ENCODE measurements around the gene DNAJC22. TPM values are rescaled to one million over a fixed set of nuclear protein-coding genes. Genes with fewer than 3 reads are reported as not detected.

Gene DNAJC22
- total and polyA plus RNA-seq, 9 of the 15 experiments (the other 6 are each of a cell fraction or from before 2014, with no cell fraction given) = 0.10 to 1.2 (median 0.47) TPM

- no peak for TF ChIP-seq HOMEZ (CRISPR knock-in tag; IDR thresholded peaks at IDR 0.05)
- no peak for TF ChIP-seq NCOA2 (IDR thresholded peaks at IDR 0.05; ENCODE audit: partially characterized antibody in 2 of 2)
- no peak for TF ChIP-seq FOXP1 (CRISPR knock-in tag; IDR thresholded peaks at IDR 0.05)
- no peak for TF ChIP-seq HDAC8 (tag; IDR thresholded peaks at IDR 0.05)
- TF ChIP-seq C11orf30 (IDR thresholded peaks at IDR 0.05; ENCODE audit: low read depth) = no peak
- TF ChIP-seq NFE2 (IDR thresholded peaks at IDR 0.05; ENCODE audit: low read depth) = no peak
- peak; percentile 89 to 99 for TF ChIP-seq MAZ (CRISPR knock-in tag; conservative IDR thresholded peaks at IDR 0.05 in 1 of 2, IDR thresholded peaks at IDR 0.05 in 1 of 2)
- no peak for TF ChIP-seq SMARCA4 (IDR thresholded peaks at IDR 0.05)
- no peak for TF ChIP-seq E2F8 (IDR thresholded peaks at IDR 0.05; ENCODE audit: low read depth, partially characterized antibody)
- TF ChIP-seq, protein P1, sequence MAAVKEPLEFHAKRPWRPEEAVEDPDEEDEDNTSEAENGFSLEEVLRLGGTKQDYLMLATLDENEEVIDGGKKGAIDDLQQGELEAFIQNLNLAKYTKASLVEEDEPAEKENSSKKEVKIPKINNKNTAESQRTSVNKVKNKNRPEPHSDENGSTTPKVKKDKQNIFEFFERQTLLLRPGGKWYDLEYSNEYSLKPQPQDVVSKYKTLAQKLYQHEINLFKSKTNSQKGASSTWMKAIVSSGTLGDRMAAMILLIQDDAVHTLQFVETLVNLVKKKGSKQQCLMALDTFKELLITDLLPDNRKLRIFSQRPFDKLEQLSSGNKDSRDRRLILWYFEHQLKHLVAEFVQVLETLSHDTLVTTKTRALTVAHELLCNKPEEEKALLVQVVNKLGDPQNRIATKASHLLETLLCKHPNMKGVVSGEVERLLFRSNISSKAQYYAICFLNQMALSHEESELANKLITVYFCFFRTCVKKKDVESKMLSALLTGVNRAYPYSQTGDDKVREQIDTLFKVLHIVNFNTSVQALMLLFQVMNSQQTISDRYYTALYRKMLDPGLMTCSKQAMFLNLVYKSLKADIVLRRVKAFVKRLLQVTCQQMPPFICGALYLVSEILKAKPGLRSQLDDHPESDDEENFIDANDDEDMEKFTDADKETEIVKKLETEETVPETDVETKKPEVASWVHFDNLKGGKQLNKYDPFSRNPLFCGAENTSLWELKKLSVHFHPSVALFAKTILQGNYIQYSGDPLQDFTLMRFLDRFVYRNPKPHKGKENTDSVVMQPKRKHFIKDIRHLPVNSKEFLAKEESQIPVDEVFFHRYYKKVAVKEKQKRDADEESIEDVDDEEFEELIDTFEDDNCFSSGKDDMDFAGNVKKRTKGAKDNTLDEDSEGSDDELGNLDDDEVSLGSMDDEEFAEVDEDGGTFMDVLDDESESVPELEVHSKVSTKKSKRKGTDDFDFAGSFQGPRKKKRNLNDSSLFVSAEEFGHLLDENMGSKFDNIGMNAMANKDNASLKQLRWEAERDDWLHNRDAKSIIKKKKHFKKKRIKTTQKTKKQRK (IDR thresholded peaks at IDR 0.05; ENCODE audit: borderline replicate concordance, low read depth, low read length) = no peak
- TF ChIP-seq EGR1 (conservative IDR thresholded peaks at IDR 0.05) = peak; percentile 97
- TF ChIP-seq ZNF583 (CRISPR knock-in tag; IDR thresholded peaks at IDR 0.05) = no peak
- TF ChIP-seq RBM15 (IDR thresholded peaks at IDR 0.05; ENCODE audit: insufficient read depth, low read length) = no peak
- TF ChIP-seq, protein P2, sequence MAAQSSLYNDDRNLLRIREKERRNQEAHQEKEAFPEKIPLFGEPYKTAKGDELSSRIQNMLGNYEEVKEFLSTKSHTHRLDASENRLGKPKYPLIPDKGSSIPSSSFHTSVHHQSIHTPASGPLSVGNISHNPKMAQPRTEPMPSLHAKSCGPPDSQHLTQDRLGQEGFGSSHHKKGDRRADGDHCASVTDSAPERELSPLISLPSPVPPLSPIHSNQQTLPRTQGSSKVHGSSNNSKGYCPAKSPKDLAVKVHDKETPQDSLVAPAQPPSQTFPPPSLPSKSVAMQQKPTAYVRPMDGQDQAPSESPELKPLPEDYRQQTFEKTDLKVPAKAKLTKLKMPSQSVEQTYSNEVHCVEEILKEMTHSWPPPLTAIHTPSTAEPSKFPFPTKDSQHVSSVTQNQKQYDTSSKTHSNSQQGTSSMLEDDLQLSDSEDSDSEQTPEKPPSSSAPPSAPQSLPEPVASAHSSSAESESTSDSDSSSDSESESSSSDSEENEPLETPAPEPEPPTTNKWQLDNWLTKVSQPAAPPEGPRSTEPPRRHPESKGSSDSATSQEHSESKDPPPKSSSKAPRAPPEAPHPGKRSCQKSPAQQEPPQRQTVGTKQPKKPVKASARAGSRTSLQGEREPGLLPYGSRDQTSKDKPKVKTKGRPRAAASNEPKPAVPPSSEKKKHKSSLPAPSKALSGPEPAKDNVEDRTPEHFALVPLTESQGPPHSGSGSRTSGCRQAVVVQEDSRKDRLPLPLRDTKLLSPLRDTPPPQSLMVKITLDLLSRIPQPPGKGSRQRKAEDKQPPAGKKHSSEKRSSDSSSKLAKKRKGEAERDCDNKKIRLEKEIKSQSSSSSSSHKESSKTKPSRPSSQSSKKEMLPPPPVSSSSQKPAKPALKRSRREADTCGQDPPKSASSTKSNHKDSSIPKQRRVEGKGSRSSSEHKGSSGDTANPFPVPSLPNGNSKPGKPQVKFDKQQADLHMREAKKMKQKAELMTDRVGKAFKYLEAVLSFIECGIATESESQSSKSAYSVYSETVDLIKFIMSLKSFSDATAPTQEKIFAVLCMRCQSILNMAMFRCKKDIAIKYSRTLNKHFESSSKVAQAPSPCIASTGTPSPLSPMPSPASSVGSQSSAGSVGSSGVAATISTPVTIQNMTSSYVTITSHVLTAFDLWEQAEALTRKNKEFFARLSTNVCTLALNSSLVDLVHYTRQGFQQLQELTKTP (IDR thresholded peaks at IDR 0.05; ENCODE audit: low read depth in 1 of 2, partially characterized antibody in 2 of 2) = no peak
Measured at GRCh38 chr12:49336645-49337584, 9.8 kb upstream of the DNAJC22 start, which contains the start of gene C1QL4 (continued).
